Left renal pelvis (tissue), 4 donors: Measurements from ENCODE around the gene PPP2R5C. TPM values are rescaled to one million over a fixed set of nuclear protein-coding genes. Genes with fewer than 3 reads are reported as not detected.
"Not testable (repeated sequence)": the region's sequence is repeated elsewhere in the genome, so short reads cannot be mapped to it uniquely, and the experiment has no call there.

Experiments
- DNase-seq, 4 donors: peaks; one replicate each; pipeline ENCODE4 v3.0.0-alpha.2; 2013; ENCODE audit warnings: low read depth in 4 of 4, low spot score in 3 of 4
- polyA plus RNA-seq, 4 donors: library from polyadenylated mRNA; unstranded; fragments of 120-200 nt; gene quantifications; one replicate each; pipeline ENCODE4 v1.2.1, GENCODE V29; 2013; ENCODE audit not compliant: insufficient read length in 4 of 4

PPP2R5C gene
- polyA plus RNA-seq, 4 donors: 95.6 to 121 (median 106) TPM

GRCh38 chr14:101744382-101744781 is 17.1 kb upstream of the PPP2R5C start:
- DNase-seq: not testable (repeated sequence)

GRCh38 chr14:101749756-101750155 is 11.8 kb upstream of the PPP2R5C start:
- not testable (repeated sequence) for DNase-seq

GRCh38 chr14:101754893-101755292 is 6.6 kb upstream of the PPP2R5C start:
- no peak for DNase-seq

GRCh38 chr14:101755591-101756324 is 5.8 kb upstream of the PPP2R5C start:
- no peak for DNase-seq

GRCh38 chr14:101757064-101757838 is 4.3 kb upstream of the PPP2R5C start:
- no peak for DNase-seq

DNA sequence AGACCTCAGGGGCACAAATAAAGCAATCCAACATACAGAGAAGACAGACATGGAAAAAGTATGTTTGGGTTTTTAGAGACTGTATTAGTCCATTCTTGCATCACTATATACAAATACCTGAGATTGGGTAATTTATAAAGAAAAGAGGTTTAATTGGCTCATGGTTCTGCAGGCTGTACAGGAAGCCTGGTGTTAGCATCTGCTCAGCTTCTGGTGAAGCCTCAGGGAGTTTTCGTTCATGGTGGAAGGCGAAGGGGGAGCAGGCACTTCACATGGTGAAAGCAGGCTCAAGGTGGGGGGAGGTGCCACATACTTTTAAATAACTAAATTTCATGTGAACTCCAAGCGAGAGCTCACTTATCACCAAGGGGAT is 3.7 kb upstream of the PPP2R5C start:
- DNase-seq: no peak

- no peak for DNase-seq
Measured at GRCh38 chr14:101758913-101759593, 2.5 kb upstream of the PPP2R5C start.

DNA sequence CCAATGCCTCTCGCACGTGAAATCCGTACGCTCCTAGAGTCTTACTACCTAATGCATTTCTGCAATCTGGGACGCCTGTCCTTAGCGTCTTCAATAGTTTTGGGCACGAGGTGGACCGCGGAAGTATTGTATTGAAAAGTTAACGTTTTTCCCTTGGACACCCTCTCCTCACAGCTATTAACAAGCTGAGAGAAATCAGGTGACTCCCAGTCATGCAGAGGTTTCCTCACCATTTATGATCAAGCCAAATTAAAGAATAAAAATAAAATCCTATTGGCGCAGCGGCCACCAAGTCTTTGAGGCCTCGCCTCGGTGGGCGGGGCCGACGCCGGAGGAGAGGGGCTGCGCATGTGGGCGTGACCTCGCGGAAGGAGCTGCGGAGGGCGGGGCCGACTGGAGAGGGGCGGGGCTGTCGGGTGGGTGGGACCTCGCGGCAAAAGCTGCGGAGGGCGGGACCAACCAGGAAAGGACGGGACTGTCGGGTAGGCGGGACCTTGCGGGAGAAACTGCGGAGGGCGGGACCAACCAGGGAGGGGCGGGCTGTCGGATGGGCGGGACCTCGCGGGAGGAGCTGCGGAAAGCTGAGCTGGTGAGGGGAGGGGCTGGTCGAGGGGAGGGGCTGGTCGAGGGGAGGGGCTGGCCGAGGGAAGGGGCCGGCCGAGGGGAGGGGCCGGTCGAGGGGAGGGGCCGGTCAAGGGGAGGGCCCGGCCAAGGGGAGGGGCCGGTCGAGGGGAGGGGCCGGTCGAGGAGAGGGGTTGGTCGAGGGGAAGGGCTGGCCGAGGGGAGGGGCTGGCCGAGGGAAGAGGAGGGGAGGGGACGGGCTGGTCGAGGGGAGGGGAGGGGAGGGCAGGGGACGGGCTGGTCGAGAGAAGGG is 1.1 kb upstream of the PPP2R5C start:
- peak; percentile 88 to 93 (median 92) for DNase-seq

- no peak for DNase-seq
Measured at GRCh38 chr14:101761881-101762529, 496 bp downstream of the PPP2R5C start.

DNA sequence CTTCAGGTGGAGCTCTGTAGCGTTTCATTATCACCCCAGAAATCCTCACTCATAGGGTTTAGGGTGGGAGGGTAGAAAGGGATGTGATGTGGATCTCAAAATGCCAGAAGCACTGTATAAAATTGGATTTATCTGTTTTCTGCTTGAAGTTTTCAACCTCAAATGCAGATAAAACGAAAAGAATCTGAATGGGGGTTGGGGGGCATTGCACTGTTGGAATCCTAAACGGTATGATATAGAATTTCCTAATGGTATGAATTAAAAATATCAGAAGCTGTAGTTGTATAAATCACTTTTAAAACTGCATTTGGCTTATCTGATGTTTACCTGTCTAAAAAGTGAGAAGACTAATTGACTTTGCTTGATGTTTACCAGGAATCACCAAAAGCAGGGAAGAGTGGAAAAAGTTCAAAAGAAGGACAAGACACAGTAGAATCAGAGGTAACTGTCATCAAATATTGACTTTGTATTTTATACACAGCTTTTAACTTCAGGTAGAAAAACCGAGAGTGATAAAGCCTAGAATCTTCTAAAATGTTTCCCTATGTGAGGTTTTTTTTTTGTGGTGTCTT is 1.1 kb downstream of the PPP2R5C start:
- no peak for DNase-seq

DNA sequence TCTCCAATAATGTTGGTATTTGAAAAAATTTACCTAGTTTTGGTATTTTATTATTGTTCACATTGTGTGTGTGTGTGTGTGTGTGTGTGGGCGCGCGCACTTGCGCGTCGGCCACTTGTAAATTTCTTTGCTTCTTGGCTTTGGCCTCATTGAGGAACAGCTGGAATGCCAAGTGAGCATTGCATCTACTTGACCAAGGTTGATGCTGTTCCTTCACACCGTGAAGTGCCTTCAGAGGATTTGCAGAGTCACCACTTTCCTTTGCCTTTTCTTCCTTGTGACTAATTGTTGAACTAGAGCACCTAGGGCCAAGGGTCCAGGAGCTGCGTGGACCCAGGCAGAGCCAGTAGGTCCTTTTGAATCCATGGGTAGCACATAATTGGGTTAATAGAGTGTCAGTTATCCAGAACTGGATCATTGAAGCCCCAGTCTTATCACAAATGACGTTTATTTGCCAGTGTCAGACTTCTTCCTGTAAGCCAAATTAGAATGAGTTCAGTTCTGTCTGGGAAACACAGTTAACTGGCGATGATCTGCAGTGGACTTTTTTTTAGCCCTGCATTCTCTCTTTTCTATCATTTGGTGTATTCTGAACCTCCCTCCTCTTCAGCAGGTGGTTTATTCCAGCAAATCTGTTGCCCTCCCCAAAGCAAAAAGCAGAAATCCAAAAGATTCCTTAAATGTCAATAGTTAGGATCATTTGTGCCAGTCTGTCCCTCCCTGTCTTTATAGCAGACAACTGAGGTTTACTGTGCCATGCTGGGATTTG is 2.6 kb downstream of the PPP2R5C start:
- DNase-seq: no peak

GRCh38 chr14:101767618-101768362 is 6.3 kb downstream of the PPP2R5C start:
- DNase-seq: no peak

GRCh38 chr14:101770183-101770582 is 8.7 kb downstream of the PPP2R5C start:
- no peak for DNase-seq

DNA sequence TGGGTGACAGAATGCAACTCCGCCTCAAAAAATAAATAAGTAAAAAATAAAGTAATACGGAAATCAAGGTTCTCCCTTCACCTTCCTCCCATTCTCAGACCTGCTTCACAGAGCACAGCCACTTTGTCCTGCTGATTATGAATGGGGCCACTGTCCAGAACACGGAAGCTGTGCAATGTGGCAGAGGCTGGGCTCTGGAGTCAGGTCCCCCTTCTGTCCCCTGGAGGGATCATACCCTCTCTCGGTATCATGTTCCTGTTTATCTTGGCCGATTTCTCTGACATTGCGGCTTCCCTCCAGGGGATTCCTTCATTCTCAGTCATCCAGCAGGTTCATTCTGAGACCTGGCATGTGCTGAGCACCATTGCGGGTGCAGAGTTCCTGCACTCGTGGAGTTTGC is 11.3 kb downstream of the PPP2R5C start:
- no peak for DNase-seq

- no peak for DNase-seq
Measured at GRCh38 chr14:101773378-101773777, 11.9 kb downstream of the PPP2R5C start.

DNA sequence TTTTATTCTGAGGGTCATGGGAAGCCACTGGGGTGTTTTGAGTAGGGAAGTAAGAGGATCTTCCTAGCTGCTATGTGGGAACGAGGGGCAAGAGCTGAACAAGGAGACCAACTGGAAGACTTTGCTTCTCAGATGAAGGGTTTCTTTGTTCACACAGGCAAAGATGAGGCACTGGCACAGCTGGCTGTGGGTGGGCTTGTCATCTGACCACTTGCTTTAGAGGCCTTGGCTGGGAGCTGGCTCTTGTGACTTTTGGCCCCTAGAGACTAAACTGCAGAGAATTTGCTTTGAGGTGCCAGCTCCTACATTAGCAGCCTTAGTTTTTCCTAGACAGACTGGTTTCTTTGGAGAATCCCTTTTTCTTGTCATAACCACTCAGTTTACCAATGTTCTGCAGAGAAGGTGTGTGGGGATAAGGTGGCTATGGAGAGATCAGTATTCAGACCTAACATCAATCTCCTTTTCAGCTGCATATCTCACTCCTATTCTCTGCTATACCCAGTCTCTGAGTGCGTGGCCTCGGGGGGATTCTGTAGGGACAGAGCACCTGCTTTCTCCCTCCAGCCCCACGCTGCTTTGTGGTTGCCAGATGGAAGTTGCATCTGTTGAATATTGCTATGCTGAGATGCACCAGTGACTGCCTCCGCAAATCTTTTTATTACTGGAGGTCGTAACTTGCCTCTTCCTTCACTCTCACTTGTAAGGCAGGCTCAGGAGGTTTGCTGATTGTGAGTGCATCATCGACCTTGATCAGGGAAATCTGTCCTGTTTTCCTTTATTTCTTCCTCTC is 12.7 kb downstream of the PPP2R5C start:
- DNase-seq: no peak

DNA sequence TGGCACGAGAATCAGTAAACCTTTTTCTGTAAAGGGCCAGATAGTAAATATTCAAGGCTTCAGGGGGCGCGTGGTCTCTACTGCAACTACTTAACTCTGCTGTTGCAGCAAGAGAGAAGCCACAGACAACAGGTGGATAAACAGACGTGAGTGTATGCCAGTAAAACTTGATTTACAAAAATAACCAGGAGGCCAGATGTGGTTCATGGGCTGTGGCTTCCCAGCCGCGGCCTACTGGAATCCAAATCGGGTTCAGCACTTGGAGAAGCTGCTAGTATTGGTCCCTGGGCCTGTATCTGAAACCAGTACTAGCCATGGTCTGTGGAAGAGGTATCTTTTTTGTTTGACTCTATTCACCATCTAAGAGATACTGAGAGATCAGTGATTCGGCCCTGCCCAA is 13.3 kb downstream of the PPP2R5C start:
- DNase-seq: no peak
